ENCODE data around the gene TMEM120B.

TMEM120B gene

GRCh38 chr12:121802843-121803698 lies 90.5 kb downstream of the TMEM120B start:
- peak; percentile 80 to 82 (median 82) for DNase-seq (ENCODE audit: low read depth in 3 of 3)

- no peak for DNase-seq (ENCODE audit: low read depth in 3 of 3)
Observed at GRCh38 chr12:121803861-121804416, 91.4 kb downstream of the TMEM120B start, which contains the start of gene SETD1B. Gene SETD1B, plus strand, starts transcription at chr12:121804009. Its CDS starts 729 bp downstream, at chr12:121804738.

- no peak for DNase-seq (ENCODE audit: low read depth in 3 of 3)
Observed at GRCh38 chr12:121804417-121805111, 92.0 kb downstream of the TMEM120B start.

- DNase-seq (ENCODE audit: low read depth in 3 of 3) = no peak
Observed at GRCh38 chr12:121805171-121806008, 92.8 kb downstream of the TMEM120B start.

GRCh38 chr12:121806009-121806545 lies 93.5 kb downstream of the TMEM120B start:
- DNase-seq (ENCODE audit: low read depth in 3 of 3) = no peak

GRCh38 chr12:121806546-121807423 lies 94.2 kb downstream of the TMEM120B start:
- no peak for DNase-seq (ENCODE audit: low read depth in 3 of 3)

GRCh38 chr12:121807642-121808347 lies 95.2 kb downstream of the TMEM120B start:
- DNase-seq (ENCODE audit: low read depth in 3 of 3) = no peak

- no peak for DNase-seq (ENCODE audit: low read depth in 3 of 3)
Observed at GRCh38 chr12:121808623-121809022, 96.1 kb downstream of the TMEM120B start.

GRCh38 chr12:121809712-121810116 lies 97.2 kb downstream of the TMEM120B start:
- no peak for DNase-seq (ENCODE audit: low read depth in 3 of 3)

GRCh38 chr12:121810234-121810817 lies 97.8 kb downstream of the TMEM120B start:
- no peak for DNase-seq (ENCODE audit: low read depth in 3 of 3)

GRCh38 chr12:121810833-121811433 lies 98.4 kb downstream of the TMEM120B start:
- DNase-seq (ENCODE audit: low read depth in 3 of 3) = no peak

- peak in 1 of 3 donors; percentile 61 for DNase-seq (ENCODE audit: low read depth in 3 of 3)
Observed at GRCh38 chr12:121811434-121812319, 99.1 kb downstream of the TMEM120B start.

- no peak for DNase-seq (ENCODE audit: low read depth in 3 of 3)
Observed at GRCh38 chr12:121812320-121812871, 99.8 kb downstream of the TMEM120B start.

GRCh38 chr12:121812921-121813896 lies 100.7 kb downstream of the TMEM120B start:
- DNase-seq (ENCODE audit: low read depth in 3 of 3) = no peak

GRCh38 chr12:121813951-121814350 lies 101.4 kb downstream of the TMEM120B start:
- no peak for DNase-seq (ENCODE audit: low read depth in 3 of 3)

GRCh38 chr12:121814429-121815119 lies 102.0 kb downstream of the TMEM120B start:
- no peak for DNase-seq (ENCODE audit: low read depth in 3 of 3)
